HepG2 (cell line): ENCODE data around the gene CD274. TPM values are rescaled to one million over a fixed set of nuclear protein-coding genes. Genes with fewer than 3 reads are reported as not detected.
A peak's percentile ranks its signal among the peaks of the same experiment; 100 is the strongest.

Experiments used
- ATAC-seq: fragments of 200-7000 bp; cut with Tn5 transposase; 3 replicates; pipeline ENCODE4 v1.9.1; 2020; ENCODE audit warnings: mild to moderate bottlenecking, moderate library complexity
- BruUV-seq: library from RNA; stranded (reverse); fragments of 400-500 nt; replicated peaks from 2 replicates; lab custom pipeline; 2021; lab: Mats Ljungman, UMichigan
- CTCF ChIA-PET: fragments of 300-600 bp; formaldehyde crosslinking; extraction: SDS; loops from one replicate; lab custom pipeline; 2021; ENCODE audit warnings: low total read pairs, inconsistent platforms, low intra/inter-chr PET ratio; lab: Yijun Ruan, JAX
- POLR2A ChIA-PET: fragments of 350-600 bp; sonication (Branson Sonifier 250); formaldehyde crosslinking; loops from one replicate; lab custom pipeline; 2020; ENCODE audit warnings: antibody characterized with exemption, inconsistent platforms; lab: Yijun Ruan, JAX
- DNase-seq: peaks from one replicate; pipeline ENCODE4 v3.0.0-alpha.2; 2015; ENCODE audit warnings: low spot score
- FAIRE-seq: peaks from 3 replicates; lab custom pipeline; 2011; peaks lifted over from hg19 to GRCh38; lab: Jason Lieb, UNC
- H2AFZ ChIP-seq: one replicate; pipeline ENCODE4 v1.6.1; 2011; ENCODE audit warnings: low read length, inconsistent platforms
- H3K27ac ChIP-seq: fragments of 300-600 bp; 3 replicates; pipeline ENCODE4 v1.8.0; 2011; ENCODE audit warnings: mixed run types, mild to moderate bottlenecking, mixed read lengths, low read length, inconsistent platforms; ENCODE audit not compliant: insufficient read depth; ENCODE audit errors: extremely low read length
- H3K27me3 ChIP-seq, 2 experiments: fragments of 200-600 bp in 1 of 2; 2 replicates in 1 of 2; 3 replicates in 1 of 2; pipeline versions ENCODE4 v1.6.0 to v1.8.0; 2011; ENCODE audit warnings: low read length in 2 of 2, mild to moderate bottlenecking in 2 of 2, moderate library complexity in 2 of 2, inconsistent platforms in 1 of 2; ENCODE audit not compliant: insufficient read depth in 2 of 2, control insufficient read depth in 1 of 2
- H3K36me3 ChIP-seq, 2 experiments: fragments of 200-600 bp in 1 of 2; replicated peaks in 1 of 2; 2 replicates in 1 of 2; 3 replicates in 1 of 2; pipeline versions ENCODE4 v1.5.1 to v1.8.0; 2011; ENCODE audit warnings: low read length in 2 of 2, inconsistent platforms in 1 of 2; ENCODE audit not compliant: insufficient read depth in 2 of 2, control insufficient read depth in 1 of 2
- H3K4me1 ChIP-seq: 2 replicates; pipeline ENCODE4 v1.5.1; 2012; ENCODE audit warnings: low read length, inconsistent platforms; ENCODE audit not compliant: insufficient read depth
- H3K4me2 ChIP-seq: 2 replicates; pipeline ENCODE4 v1.6.0; 2011; ENCODE audit warnings: low read depth, low read length, inconsistent platforms
- H3K4me3 ChIP-seq, 3 experiments: fragments of 200-600 bp in 1 of 3; sonication (generic), shearing (Covaris generic) in 1 of 3; replicated peaks in 1 of 3; 2 replicates each; pipeline ENCODE4 v1.5.1; 2011 to 2016; ENCODE audit warnings: low read length in 3 of 3, inconsistent platforms in 2 of 3, low read depth in 2 of 3, mild to moderate bottlenecking in 2 of 3, control low read depth in 1 of 3, mixed read lengths in 1 of 3; ENCODE audit not compliant: insufficient read depth in 1 of 3
- H3K79me2 ChIP-seq: one replicate; pipeline ENCODE4 v1.6.1; 2011; ENCODE audit warnings: low read length, inconsistent platforms; ENCODE audit not compliant: insufficient read depth
- H3K9ac ChIP-seq: 2 replicates; pipeline ENCODE4 v1.6.0; 2011; ENCODE audit warnings: mild to moderate bottlenecking, low read depth, low read length, inconsistent platforms; ENCODE audit not compliant: insufficient read depth
- H3K9me3 ChIP-seq: 2 replicates; pipeline ENCODE4 v1.5.1; 2012; ENCODE audit warnings: mild to moderate bottlenecking, low read length
- H4K20me1 ChIP-seq: 2 replicates; pipeline ENCODE4 v1.6.0; 2011; ENCODE audit warnings: inconsistent platforms, mild to moderate bottlenecking, low read length, moderate library complexity; ENCODE audit not compliant: insufficient read depth
- BORCS8-MEF2B ChIP-seq: sonication (generic); formaldehyde crosslinking; IDR thresholded peaks from 2 replicates; pipeline ENCODE4 v1.8.0; 2022; ENCODE audit warnings: mild to moderate bottlenecking, missing genetic modification reagents
- BRCA1 ChIP-seq: sonication (generic); formaldehyde crosslinking; IDR thresholded peaks from 2 replicates; pipeline ENCODE4 v1.4.0; 2020; ENCODE audit warnings: missing genetic modification reagents
- IRF2 ChIP-seq: IDR thresholded peaks from 2 replicates; pipeline ENCODE4 v1.6.1; 2018; ENCODE audit warnings: missing genetic modification reagents, missing compliant biosample characterization
- MXD4 ChIP-seq: IDR thresholded peaks from 2 replicates; pipeline ENCODE4 v1.6.1; 2016; ENCODE audit warnings: mild to moderate bottlenecking, missing biosample characterization, missing genetic modification reagents
- NCOA5 ChIP-seq: sonication (generic); formaldehyde crosslinking; IDR thresholded peaks from 2 replicates; pipeline ENCODE4 v1.4.0; 2020; ENCODE audit warnings: missing genetic modification reagents
- PAXIP1 ChIP-seq: sonication (generic); formaldehyde crosslinking; conservative IDR thresholded peaks from 2 replicates; pipeline ENCODE4 v1.4.0; 2020; ENCODE audit warnings: mild to moderate bottlenecking, missing genetic modification reagents, moderate library complexity
- SIN3B ChIP-seq: fragments of 150-350 bp; IDR thresholded peaks from 2 replicates; pipeline ENCODE4 v1.6.1; 2014; ENCODE audit warnings: low read length
- SRF ChIP-seq: IDR thresholded peaks from 2 replicates; pipeline ENCODE4 v1.6.1; 2011; ENCODE audit warnings: mild to moderate bottlenecking, low read depth, low read length, moderate library complexity
- TEAD2 ChIP-seq: sonication (generic); formaldehyde crosslinking; IDR thresholded peaks from 2 replicates; pipeline ENCODE4 v1.9.0; 2021; ENCODE audit warnings: missing genetic modification reagents
- TIGD3 ChIP-seq: sonication (generic); formaldehyde crosslinking; IDR thresholded peaks from 2 replicates; pipeline ENCODE4 v1.5.1; 2020; ENCODE audit warnings: mild to moderate bottlenecking, missing genetic modification reagents, borderline replicate concordance
- ZNF274 ChIP-seq: sonication (generic); formaldehyde crosslinking; IDR thresholded peaks from 2 replicates; pipeline ENCODE4 v1.5.1; 2020; ENCODE audit warnings: mild to moderate bottlenecking, missing genetic modification reagents
- ZNF567 ChIP-seq: sonication (generic); formaldehyde crosslinking; IDR thresholded peaks from 2 replicates; pipeline ENCODE4 v1.8.1; 2023; ENCODE audit warnings: mild to moderate bottlenecking, missing genetic modification reagents, borderline replicate concordance
- WGBS: methylation state at CpG from one replicate; pipeline ENCODE4 v1.1.6; 2017; ENCODE audit warnings: low lambda C conversion rate; 5-methylcytosine and 5-hydroxymethylcytosine counted together
- in situ Hi-C: cut with HindIII; loops from 2 replicates; pipeline ENCODE4 v1.10.0; 2017; ENCODE audit warnings: low pct_unique_long_range_greater_than_20kb; ENCODE audit not compliant: extremely low pct_ligation_motif_present
- intact Hi-C: fragments of 100-400 bp; cut with micrococcal nuclease; formaldehyde crosslinking; loops from one replicate; pipeline ENCODE4 v1.10.0; 2022; ENCODE audit not compliant: unreplicated experiment
- polyA plus RNA-seq, 8 experiments: library from polyadenylated mRNA; depleted of rRNA in 3 of 8; stranded (reverse) in 7 of 8; unstranded in 1 of 8; fragments of >200 nt; fragmentation: Illumina TruSeq in 4 of 8; extraction: Trizol in 4 of 8; gene quantifications; 2 replicates each; pipeline versions ENCODE4 v1.2.1 to v1.2.3, GENCODE V29; 2011 to 2016; ENCODE audit warnings: low read depth in 4 of 8, missing spikeins in 1 of 8, mixed read lengths in 1 of 8; ENCODE audit not compliant: insufficient read depth in 1 of 8
- total RNA-seq, 5 experiments: library from RNA; depleted of rRNA; stranded (reverse); fragments of >200 nt; fragmentation: Illumina TruSeq; extraction: Trizol; gene quantifications; 2 replicates each; pipeline ENCODE4 v1.2.3, GENCODE V29; 2016; ENCODE audit warnings: low read depth in 1 of 5

CD274 gene
- total and polyA plus RNA-seq, 2 of the 13 experiments (the other 11 are each of a cell fraction or from before 2014, with no cell fraction given) = 0.17 to 0.49 TPM

GRCh38 chr9:5449521-5450358, 602 bp upstream of the CD274 start:
- ATAC-seq = no peak
- Histone ChIP-seq H3K9me3 (no peaks in the 10 kb centered on the region), H3K36me3 (no peaks in the 10 kb centered on the region), H3K79me2 (no peaks in the 10 kb centered on the region), H3K4me1 (peaks cover 8% of the 10 kb centered on the region), H4K20me1 (no peaks in the 10 kb centered on the region), H3K4me2 (peak overlapping the region; percentile 78), H3K27me3 (peaks cover 0 to 4% of the 10 kb centered on the region in 2 experiments; a peak in 1 of 5 replicates), H2AFZ (peak overlapping the region; percentile 61), H3K9ac (peak overlapping the region; percentile 33), H3K4me3 (peak overlapping the region; percentile 26 to 64 (median 47))
- BruUV-seq = no TSS peak
- intact Hi-C loops = loop anchor here (1.0 to 5.0 kb wide), 3 partner anchors 151 to 323 kb away; no protein-coding TSS in a partner anchor
- DNase-seq = no peak
- in situ Hi-C loops = loop anchor here (10.0 to 25.0 kb wide), 3 partner anchors 145 to 687 kb away; partner anchors contain the start of gene JAK2
- WGBS = 52% methylated on average over 15 of the region's 15 CpGs
- CTCF ChIA-PET = no interaction called here
- TF ChIP-seq SIN3B (no peak), BORCS8-MEF2B (CRISPR knock-in tag) (no peak)
- TF ChIP-seq, all 625 proteins: peak for 0
- FAIRE-seq = no peak
- POLR2A ChIA-PET = interaction anchor here (1.0 to 2.0 kb wide), 3 partner anchors 10 to 151 kb away, joined by 4 to 17 read pairs (median 4); partner anchors contain the start of gene PLGRKT
- H3K27ac ChIP-seq = no peak overlapping the region

GRCh38 chr9:5452286-5452609, 1.9 kb downstream of the CD274 start:
- no peak overlapping the region for H3K9ac ChIP-seq
- peaks cover 8% of the 10 kb centered on the region for H3K4me1 ChIP-seq
- H3K79me2 ChIP-seq = no peaks in the 10 kb centered on the region

More at GRCh38 chr9:5452286-5452609, 1.9 kb downstream of the CD274 start:
- TF ChIP-seq IRF2 (CRISPR knock-in tag) (no peak), TEAD2 (CRISPR knock-in tag) (no peak), TIGD3 (CRISPR knock-in tag) (no peak), NCOA5 (CRISPR knock-in tag) (no peak), PAXIP1 (CRISPR knock-in tag) (no peak), ZNF567 (CRISPR knock-in tag) (no peak), ZNF274 (CRISPR knock-in tag) (no peak), BRCA1 (CRISPR knock-in tag) (no peak), SRF (no peak), MXD4 (CRISPR knock-in tag) (no peak)
- DNase-seq = no peak
- H3K4me3 ChIP-seq = no peak overlapping the region
- WGBS = 44% methylated on average over 1 of the region's 1 CpG
- CTCF ChIA-PET = no interaction called here
- intact Hi-C loops = loop anchor here (5.0 kb wide), 1 partner anchor 320 kb away; no protein-coding TSS in a partner anchor
- ATAC-seq = no peak
- no peak overlapping the region for H3K4me2 ChIP-seq
- no peak for FAIRE-seq
- H2AFZ ChIP-seq = no peak overlapping the region
- no peaks in the 10 kb centered on the region for H3K36me3 ChIP-seq
- no TSS peak for BruUV-seq
- no peak overlapping the region for H3K27ac ChIP-seq
- H3K27me3 ChIP-seq = peaks cover 0 to 4% of the 10 kb centered on the region in 2 experiments; a peak in 1 of 5 replicates
- in situ Hi-C loops = no loop called here
- no peaks in the 10 kb centered on the region for H3K9me3 ChIP-seq
- H4K20me1 ChIP-seq = no peaks in the 10 kb centered on the region
- POLR2A ChIA-PET = no interaction called here
